A549 (cell line): ENCODE measurements around the gene P4HA2.

Experiments
- HOXA7 ChIP-seq: fragments of 250-450 bp; sonication (Bioruptor Pico); IDR thresholded peaks from 2 replicates; pipeline ENCODE4 v1.5.0; 2020; ENCODE audit warnings: mild to moderate bottlenecking, moderate library complexity
- JUNB ChIP-seq: fragments of >200 bp; sonication (Bioruptor Twin); formaldehyde crosslinking; IDR thresholded peaks from 2 replicates; pipeline ENCODE4 v1.6.1; 2016
- MAFK ChIP-seq: fragments of 450-650 bp; IDR thresholded peaks from 2 replicates; pipeline ENCODE4 v1.6.1; 2014; ENCODE audit not compliant: partially characterized antibody
- RCOR1 ChIP-seq: fragments of 150-350 bp; IDR thresholded peaks from 2 replicates; pipeline ENCODE4 v1.6.1; 2014; ENCODE audit warnings: antibody characterized with exemption, low read length, low read depth
- SREBF2 ChIP-seq: fragments of 450-650 bp; IDR thresholded peaks from 2 replicates; pipeline ENCODE4 v1.6.1; 2014; ENCODE audit warnings: mild to moderate bottlenecking, moderate library complexity
- TF ChIP-seq, protein P1 (sequence below): fragments of >200 bp; sonication (Bioruptor Twin); formaldehyde crosslinking; IDR thresholded peaks from 3 replicates; pipeline ENCODE4 v1.5.1; 2016

- TF ChIP-seq, protein P1, sequence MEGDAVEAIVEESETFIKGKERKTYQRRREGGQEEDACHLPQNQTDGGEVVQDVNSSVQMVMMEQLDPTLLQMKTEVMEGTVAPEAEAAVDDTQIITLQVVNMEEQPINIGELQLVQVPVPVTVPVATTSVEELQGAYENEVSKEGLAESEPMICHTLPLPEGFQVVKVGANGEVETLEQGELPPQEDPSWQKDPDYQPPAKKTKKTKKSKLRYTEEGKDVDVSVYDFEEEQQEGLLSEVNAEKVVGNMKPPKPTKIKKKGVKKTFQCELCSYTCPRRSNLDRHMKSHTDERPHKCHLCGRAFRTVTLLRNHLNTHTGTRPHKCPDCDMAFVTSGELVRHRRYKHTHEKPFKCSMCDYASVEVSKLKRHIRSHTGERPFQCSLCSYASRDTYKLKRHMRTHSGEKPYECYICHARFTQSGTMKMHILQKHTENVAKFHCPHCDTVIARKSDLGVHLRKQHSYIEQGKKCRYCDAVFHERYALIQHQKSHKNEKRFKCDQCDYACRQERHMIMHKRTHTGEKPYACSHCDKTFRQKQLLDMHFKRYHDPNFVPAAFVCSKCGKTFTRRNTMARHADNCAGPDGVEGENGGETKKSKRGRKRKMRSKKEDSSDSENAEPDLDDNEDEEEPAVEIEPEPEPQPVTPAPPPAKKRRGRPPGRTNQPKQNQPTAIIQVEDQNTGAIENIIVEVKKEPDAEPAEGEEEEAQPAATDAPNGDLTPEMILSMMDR: no peak
- no peak for TF ChIP-seq HOXA7 (CRISPR knock-in tag)
- TF ChIP-seq MAFK: no peak
- TF ChIP-seq JUNB: no peak
- TF ChIP-seq SREBF2: no peak
- TF ChIP-seq RCOR1: no peak
Observed at GRCh38 chr5:132184588-132184987, 43.1 kb downstream of the P4HA2 start.
